Measurements from ENCODE around the gene WDPCP.
"Not testable (repeated sequence)": the region's sequence is repeated elsewhere in the genome, so short reads cannot be mapped to it uniquely, and the experiment has no call there.

Gene WDPCP

GRCh38 chr2:63099032-63099431 is 489.2 kb downstream of the WDPCP start:
- no peak for DNase-seq (ENCODE audit: low read depth)

- DNase-seq (ENCODE audit: low read depth): no peak
Observed at GRCh38 chr2:63096491-63096890, 491.8 kb downstream of the WDPCP start.

- DNase-seq (ENCODE audit: low read depth): no peak
Observed at GRCh38 chr2:63093502-63093901, 494.8 kb downstream of the WDPCP start.

- DNase-seq (ENCODE audit: low read depth): no peak
Observed at GRCh38 chr2:63092857-63093256, 495.4 kb downstream of the WDPCP start.

- no peak for DNase-seq (ENCODE audit: low read depth)
Observed at GRCh38 chr2:63092401-63092800, 495.9 kb downstream of the WDPCP start.

DNA sequence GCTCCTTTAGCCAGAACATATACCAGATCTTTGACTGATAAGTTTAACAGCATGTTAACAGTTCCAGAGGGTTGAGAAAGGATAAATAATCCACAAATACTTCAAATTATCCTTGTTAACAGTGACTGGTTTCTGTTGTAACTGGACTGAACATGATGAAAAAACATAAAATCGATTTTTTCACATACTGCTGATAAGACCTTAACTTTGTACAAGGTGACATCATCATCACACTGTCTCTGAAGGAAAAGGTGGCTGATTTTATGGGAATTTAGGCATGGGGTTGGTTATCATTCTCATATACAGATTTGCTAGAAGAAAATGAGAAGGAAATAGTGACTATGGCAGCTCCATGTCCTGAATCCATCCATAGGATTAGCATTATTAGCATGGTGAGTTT is 501.6 kb downstream of the WDPCP start:
- DNase-seq (ENCODE audit: low read depth): no peak

DNA sequence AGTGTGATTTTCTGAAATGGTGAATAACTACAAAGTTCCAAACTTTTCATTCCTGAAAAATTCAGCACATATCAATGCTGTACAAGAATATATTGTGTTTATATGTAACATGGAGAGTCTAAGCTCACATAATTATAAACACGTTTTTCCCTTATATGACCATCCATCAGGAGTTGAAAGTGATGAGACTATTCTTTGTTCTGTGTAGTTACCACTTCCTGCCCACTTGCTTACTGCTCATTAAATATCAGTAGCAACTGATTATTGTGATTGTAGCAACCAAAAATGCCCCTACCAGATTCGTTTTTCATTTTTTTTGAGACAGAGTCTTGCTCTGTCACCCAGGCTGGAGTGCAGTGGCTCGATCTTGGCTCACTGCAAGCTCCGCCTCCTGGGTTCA is 506.9 kb downstream of the WDPCP start:
- DNase-seq (ENCODE audit: low read depth): no peak

DNA sequence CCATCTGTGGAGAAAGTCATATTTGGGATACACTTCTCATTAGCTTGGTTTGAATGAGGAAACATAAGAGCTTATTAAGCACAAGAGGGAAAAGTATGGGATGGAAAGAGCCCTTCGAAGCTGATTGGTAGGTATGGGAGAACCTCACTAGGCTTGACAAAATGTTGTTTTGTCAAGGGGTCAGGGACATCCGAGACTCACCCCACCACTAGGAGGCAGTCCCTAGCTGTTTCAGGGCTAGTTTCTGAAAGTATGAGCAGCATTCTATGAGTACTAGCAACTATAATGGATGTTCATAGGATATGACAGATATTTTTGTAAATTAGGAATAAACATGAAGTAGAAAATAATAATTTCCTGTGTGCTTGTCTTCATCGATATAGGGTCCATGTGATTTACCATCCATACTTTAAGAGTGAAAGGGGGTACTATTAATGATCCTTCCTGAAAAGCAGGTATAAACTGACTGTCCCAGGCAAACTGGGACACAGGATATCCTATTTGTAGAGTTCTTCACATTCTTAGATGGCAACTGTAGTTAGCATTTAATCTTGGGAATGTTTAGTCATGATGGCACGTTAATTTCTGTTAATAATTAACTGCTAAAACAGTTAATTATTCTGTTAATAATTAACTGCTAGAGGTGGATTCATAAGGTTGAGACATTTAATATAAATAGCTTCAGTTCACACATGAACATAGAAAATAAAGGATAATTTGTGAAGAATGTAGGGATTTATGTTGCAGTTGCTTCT is 509.2 kb downstream of the WDPCP start:
- DNase-seq (ENCODE audit: low read depth): no peak

DNA sequence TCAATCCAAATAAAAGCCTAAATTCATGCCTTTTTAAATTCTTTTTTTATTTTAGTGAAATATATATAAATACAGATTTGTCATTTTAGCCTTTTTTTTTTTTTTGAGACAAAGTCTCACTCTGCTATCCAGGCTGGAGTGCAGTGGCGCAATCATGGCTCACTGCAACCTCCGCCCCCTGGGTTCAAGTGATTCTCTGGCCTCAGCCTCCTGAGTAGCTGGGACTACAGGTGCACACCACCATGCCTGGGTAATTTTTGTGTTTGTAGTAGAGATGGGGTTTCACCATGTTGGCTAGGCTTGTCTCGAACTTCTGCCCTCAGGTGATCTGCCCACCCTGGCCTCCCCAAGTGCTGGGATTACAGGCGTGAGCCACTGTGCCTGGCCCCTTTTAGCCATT is 513.9 kb downstream of the WDPCP start:
- DNase-seq (ENCODE audit: low read depth): not testable (repeated sequence)

GRCh38 chr2:63073994-63074393 is 514.3 kb downstream of the WDPCP start:
- no peak for DNase-seq (ENCODE audit: low read depth)

GRCh38 chr2:63071664-63072063 is 516.6 kb downstream of the WDPCP start:
- DNase-seq (ENCODE audit: low read depth): no peak

Data from stimulated activated CD4-positive, alpha-beta T cell treated with anti-CD3 and anti-CD28 coated beads, Interleukin-2, amount 100 ng/mL, for 4 hours (primary cell).